ENCODE results near the gene NCMAP. TPM values are rescaled to one million over a fixed set of nuclear protein-coding genes. Genes with fewer than 3 reads are reported as not detected.
"Not testable (repeated sequence)": the region's sequence is repeated elsewhere in the genome, so short reads cannot be mapped to it uniquely, and the experiment has no call there.

Gene NCMAP
- polyA plus RNA-seq, 1 donor from 2014 or later, result not detected

- Histone ChIP-seq H3K36me3 (ENCODE audit: insufficient read depth, low read length) (no peaks in the 10 kb centered on the region), H2AFZ (ENCODE audit: low read depth, low read length) (no peak overlapping the region), H3F3A (ENCODE audit: insufficient read depth, low read length, poor library complexity, severe bottlenecking) (no peaks in the 10 kb centered on the region), H3K27me3 (ENCODE audit: insufficient read depth, low read depth, low read length) (no peaks in the 10 kb centered on the region), H4K20me1 (ENCODE audit: insufficient read depth) (no peaks in the 10 kb centered on the region), H3K9me3 (ENCODE audit: low read length) (no peaks in the 10 kb centered on the region), H3K27ac (ENCODE audit: low read length) (no peak overlapping the region), H3K9ac (ENCODE audit: low read length) (no peak overlapping the region), H3K4me3 (ENCODE audit: low read length) (no peak overlapping the region), H3K9me2 (ENCODE audit: insufficient read depth, low read length) (no peaks in the 10 kb centered on the region), H3K79me2 (replicated peaks; ENCODE audit: insufficient read depth, low read length) (no peaks in the 10 kb centered on the region), H3K4me2 (ENCODE audit: low read length) (no peak overlapping the region)
- TF ChIP-seq SMC3 (conservative IDR thresholded peaks at IDR 0.05; ENCODE audit: poor library complexity), result no peak
- TF ChIP-seq CTCF (IDR thresholded peaks at IDR 0.05; ENCODE audit: poor library complexity, severe bottlenecking), result no peak
- TF ChIP-seq RAD21 (conservative IDR thresholded peaks at IDR 0.05), result no peak
- TF ChIP-seq EP300 (conservative IDR thresholded peaks at IDR 0.05; ENCODE audit: poor library complexity, severe bottlenecking), result no peak
- TF ChIP-seq REST (IDR thresholded peaks at IDR 0.05; ENCODE audit: borderline replicate concordance), result no peak
- TF ChIP-seq EZH2 (IDR thresholded peaks at IDR 0.05; ENCODE audit: borderline replicate concordance, insufficient read depth, low read length, poor library complexity, severe bottlenecking), result no peak
- TF ChIP-seq MXI1 (conservative IDR thresholded peaks at IDR 0.05; ENCODE audit: poor library complexity, severe bottlenecking), result no peak
- TF ChIP-seq POLR2AphosphoS5 (IDR thresholded peaks at IDR 0.05), result no peak
- TF ChIP-seq TAF1 (IDR thresholded peaks at IDR 0.05; ENCODE audit: low read depth), result no peak
Measured at GRCh38 chr1:24514946-24515345, 40.9 kb upstream of the NCMAP start.

GRCh38 chr1:24515671-24516209, 40.1 kb upstream of the NCMAP start:
- not testable (repeated sequence) for H4K20me1 ChIP-seq (ENCODE audit: insufficient read depth); H3K9me3 ChIP-seq (ENCODE audit: low read length); H3K79me2 ChIP-seq (replicated peaks; ENCODE audit: insufficient read depth, low read length); H3F3A ChIP-seq (ENCODE audit: insufficient read depth, low read length, poor library complexity, severe bottlenecking); H3K27ac ChIP-seq (ENCODE audit: low read length); H3K9ac ChIP-seq (ENCODE audit: low read length); H3K27me3 ChIP-seq (ENCODE audit: insufficient read depth, low read depth, low read length); H3K4me2 ChIP-seq (ENCODE audit: low read length); H2AFZ ChIP-seq (ENCODE audit: low read depth, low read length); H3K9me2 ChIP-seq (ENCODE audit: insufficient read depth, low read length); H3K4me3 ChIP-seq (ENCODE audit: low read length); H3K36me3 ChIP-seq (ENCODE audit: insufficient read depth, low read length)

GRCh38 chr1:24516506-24516905, 39.4 kb upstream of the NCMAP start:
- H3K27ac ChIP-seq (ENCODE audit: low read length), result no peak overlapping the region

More at GRCh38 chr1:24516506-24516905, 39.4 kb upstream of the NCMAP start:
- no peaks in the 10 kb centered on the region for H4K20me1 ChIP-seq (ENCODE audit: insufficient read depth)
- no peaks in the 10 kb centered on the region for H3K79me2 ChIP-seq (replicated peaks; ENCODE audit: insufficient read depth, low read length)
- no peak overlapping the region for H3K4me3 ChIP-seq (ENCODE audit: low read length)
- no peak overlapping the region for H2AFZ ChIP-seq (ENCODE audit: low read depth, low read length)
- TF ChIP-seq TAF1 (IDR thresholded peaks at IDR 0.05; ENCODE audit: low read depth), result no peak
- no peak for TF ChIP-seq EP300 (conservative IDR thresholded peaks at IDR 0.05; ENCODE audit: poor library complexity, severe bottlenecking)
- no peak for TF ChIP-seq POLR2AphosphoS5 (IDR thresholded peaks at IDR 0.05)
- no peak for TF ChIP-seq EZH2 (IDR thresholded peaks at IDR 0.05; ENCODE audit: borderline replicate concordance, insufficient read depth, low read length, poor library complexity, severe bottlenecking)
- TF ChIP-seq MXI1 (conservative IDR thresholded peaks at IDR 0.05; ENCODE audit: poor library complexity, severe bottlenecking), result no peak
- no peak for TF ChIP-seq RAD21 (conservative IDR thresholded peaks at IDR 0.05)
- no peak for TF ChIP-seq SMC3 (conservative IDR thresholded peaks at IDR 0.05; ENCODE audit: poor library complexity)
- TF ChIP-seq REST (IDR thresholded peaks at IDR 0.05; ENCODE audit: borderline replicate concordance), result no peak
- no peak for TF ChIP-seq CTCF (IDR thresholded peaks at IDR 0.05; ENCODE audit: poor library complexity, severe bottlenecking)
- H3K4me2 ChIP-seq (ENCODE audit: low read length), result no peak overlapping the region
- H3K36me3 ChIP-seq (ENCODE audit: insufficient read depth, low read length), result no peaks in the 10 kb centered on the region
- no peaks in the 10 kb centered on the region for H3K9me2 ChIP-seq (ENCODE audit: insufficient read depth, low read length)
- no peaks in the 10 kb centered on the region for H3F3A ChIP-seq (ENCODE audit: insufficient read depth, low read length, poor library complexity, severe bottlenecking)
- no peak overlapping the region for H3K9ac ChIP-seq (ENCODE audit: low read length)
- no peaks in the 10 kb centered on the region for H3K9me3 ChIP-seq (ENCODE audit: low read length)
- H3K27me3 ChIP-seq (ENCODE audit: insufficient read depth, low read depth, low read length), result no peaks in the 10 kb centered on the region
